Skeletal muscle satellite cell (primary cell): ENCODE measurements around the gene SNTG2.

Experiments used
- H3K27me3 ChIP-seq: 2 replicates; pipeline ENCODE4 v1.7.0; 2013; ENCODE audit warnings: low read length; ENCODE audit not compliant: control insufficient read depth, insufficient read depth
- H3K36me3 ChIP-seq: 2 replicates; pipeline ENCODE4 v1.7.0; 2013; ENCODE audit warnings: mild to moderate bottlenecking, control low read depth, low read length; ENCODE audit not compliant: insufficient read depth
- H3K4me1 ChIP-seq: 2 replicates; pipeline ENCODE4 v1.7.0; 2013; ENCODE audit warnings: low read length; ENCODE audit not compliant: control insufficient read depth, insufficient read depth
- H3K4me2 ChIP-seq: 2 replicates; pipeline ENCODE4 v1.7.0; 2013; ENCODE audit warnings: mild to moderate bottlenecking, low read length
- H3K4me3 ChIP-seq: 2 replicates; pipeline ENCODE4 v1.7.0; 2013; ENCODE audit warnings: low read length
- H3K9ac ChIP-seq: 2 replicates; pipeline ENCODE4 v1.7.0; 2013; ENCODE audit warnings: mild to moderate bottlenecking, low read depth, low read length, moderate library complexity
- H3K9me3 ChIP-seq: replicated peaks from 2 replicates; pipeline ENCODE4 v1.7.0; 2013; ENCODE audit warnings: mild to moderate bottlenecking, control low read depth, low read length

The SNTG2 gene

DNA sequence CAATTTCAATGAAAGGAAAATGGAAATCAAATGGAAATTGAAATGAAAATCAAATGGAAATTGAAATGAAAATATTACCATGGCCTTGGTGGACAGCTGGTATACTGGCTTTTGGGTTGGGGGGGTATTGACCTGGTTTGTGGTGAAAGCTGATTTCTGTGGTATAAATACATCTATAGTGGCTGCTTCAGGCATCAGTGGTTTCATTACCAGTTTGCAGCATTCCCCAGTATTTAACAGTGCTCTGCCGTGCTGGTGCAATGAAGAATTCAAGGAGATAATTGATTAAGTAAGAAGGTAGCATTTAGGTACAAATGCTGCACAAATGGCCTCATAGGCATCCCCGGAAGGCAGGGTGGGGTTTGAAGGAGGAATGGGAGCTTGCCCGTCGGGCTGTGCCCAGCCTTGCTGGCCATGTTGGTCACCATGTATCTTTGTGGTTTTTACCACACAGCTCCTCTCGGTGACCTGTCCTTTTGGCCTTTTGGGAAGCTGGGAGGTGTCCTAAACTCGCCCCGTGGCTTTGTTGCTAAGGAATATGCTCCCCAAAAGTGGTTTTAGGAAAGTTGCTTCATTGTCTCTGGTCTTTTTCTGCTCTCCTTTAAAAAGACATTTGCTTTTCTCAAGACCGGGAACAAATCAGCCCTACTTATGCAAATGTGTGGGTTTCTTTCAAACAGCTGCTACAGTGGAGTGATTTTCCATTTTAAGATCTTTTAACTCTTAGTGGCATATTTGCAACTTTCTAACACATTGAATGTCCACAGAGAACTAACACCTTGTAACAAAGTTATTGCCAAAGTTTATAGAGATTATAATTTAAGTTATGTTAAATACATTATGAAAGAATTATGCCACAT lies 28.6 kb downstream of the SNTG2 start:
- Histone ChIP-seq H3K9me3 (peaks cover 8% of the 10 kb centered on the region), H3K4me3 (no peak overlapping the region), H3K4me1 (no peaks in the 10 kb centered on the region), H3K9ac (no peak overlapping the region), H3K36me3 (no peaks in the 10 kb centered on the region), H3K4me2 (no peak overlapping the region), H3K27me3 (no peaks in the 10 kb centered on the region)

GRCh38 chr2:980176-980575 lies 29.5 kb downstream of the SNTG2 start:
- H3K36me3 ChIP-seq = no peaks in the 10 kb centered on the region
- H3K4me1 ChIP-seq = no peaks in the 10 kb centered on the region
- H3K9ac ChIP-seq = no peak overlapping the region
- H3K9me3 ChIP-seq = peaks cover 7% of the 10 kb centered on the region
- H3K4me3 ChIP-seq = no peak overlapping the region
- H3K27me3 ChIP-seq = no peaks in the 10 kb centered on the region
- no peak overlapping the region for H3K4me2 ChIP-seq

GRCh38 chr2:981258-981657 lies 30.6 kb downstream of the SNTG2 start:
- Histone ChIP-seq H3K36me3 (no peaks in the 10 kb centered on the region), H3K4me2 (no peak overlapping the region), H3K9ac (no peak overlapping the region), H3K9me3 (peaks cover 7% of the 10 kb centered on the region), H3K4me3 (no peak overlapping the region), H3K27me3 (no peaks in the 10 kb centered on the region), H3K4me1 (no peaks in the 10 kb centered on the region)

GRCh38 chr2:981759-982158 lies 31.1 kb downstream of the SNTG2 start:
- H3K9me3 ChIP-seq = peaks cover 7% of the 10 kb centered on the region
- no peaks in the 10 kb centered on the region for H3K4me1 ChIP-seq
- H3K27me3 ChIP-seq = no peaks in the 10 kb centered on the region
- H3K9ac ChIP-seq = no peak overlapping the region
- H3K4me3 ChIP-seq = no peak overlapping the region
- no peak overlapping the region for H3K4me2 ChIP-seq
- no peaks in the 10 kb centered on the region for H3K36me3 ChIP-seq

DNA sequence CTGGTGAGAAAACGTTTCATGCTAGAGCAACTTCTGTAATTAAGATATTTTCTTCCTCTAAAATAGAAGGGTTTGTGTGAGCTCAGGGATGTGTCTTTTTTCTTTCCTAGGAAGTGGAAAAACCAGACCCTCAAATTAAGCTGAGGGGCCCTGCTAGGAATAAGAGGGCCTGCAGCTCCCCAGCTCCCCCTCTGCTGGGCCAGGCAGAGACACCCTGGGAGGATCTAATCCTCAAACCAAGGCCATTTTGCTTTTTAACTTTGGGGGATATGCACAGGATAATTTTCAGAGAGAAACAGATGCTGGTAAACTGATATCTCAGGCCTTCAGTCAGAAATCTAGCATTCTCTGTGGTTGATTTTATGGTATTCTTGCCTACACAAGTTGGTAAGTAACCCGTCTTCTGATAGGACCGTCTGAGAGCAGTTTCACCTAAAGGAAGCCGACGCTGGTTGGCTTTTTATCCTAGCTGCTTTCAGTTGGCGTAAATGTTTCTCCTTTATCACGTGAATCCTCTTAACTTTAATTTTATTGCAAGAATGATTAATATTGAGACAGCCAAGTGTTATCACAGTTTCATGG lies 34.8 kb downstream of the SNTG2 start:
- no peak overlapping the region for H3K4me2 ChIP-seq

GRCh38 chr2:987789-988188 lies 37.1 kb downstream of the SNTG2 start:
- Histone ChIP-seq H3K9ac (no peak overlapping the region), H3K4me2 (no peak overlapping the region), H3K9me3 (no peaks in the 10 kb centered on the region), H3K36me3 (no peaks in the 10 kb centered on the region), H3K4me3 (no peak overlapping the region), H3K27me3 (no peaks in the 10 kb centered on the region), H3K4me1 (no peaks in the 10 kb centered on the region)

More for the DNA sequence above, 34.8 kb downstream of the SNTG2 start:
- Histone ChIP-seq H3K9me3 (peaks cover 7% of the 10 kb centered on the region), H3K9ac (no peak overlapping the region), H3K36me3 (no peaks in the 10 kb centered on the region), H3K4me1 (no peaks in the 10 kb centered on the region), H3K4me3 (no peak overlapping the region), H3K27me3 (no peaks in the 10 kb centered on the region)

DNA sequence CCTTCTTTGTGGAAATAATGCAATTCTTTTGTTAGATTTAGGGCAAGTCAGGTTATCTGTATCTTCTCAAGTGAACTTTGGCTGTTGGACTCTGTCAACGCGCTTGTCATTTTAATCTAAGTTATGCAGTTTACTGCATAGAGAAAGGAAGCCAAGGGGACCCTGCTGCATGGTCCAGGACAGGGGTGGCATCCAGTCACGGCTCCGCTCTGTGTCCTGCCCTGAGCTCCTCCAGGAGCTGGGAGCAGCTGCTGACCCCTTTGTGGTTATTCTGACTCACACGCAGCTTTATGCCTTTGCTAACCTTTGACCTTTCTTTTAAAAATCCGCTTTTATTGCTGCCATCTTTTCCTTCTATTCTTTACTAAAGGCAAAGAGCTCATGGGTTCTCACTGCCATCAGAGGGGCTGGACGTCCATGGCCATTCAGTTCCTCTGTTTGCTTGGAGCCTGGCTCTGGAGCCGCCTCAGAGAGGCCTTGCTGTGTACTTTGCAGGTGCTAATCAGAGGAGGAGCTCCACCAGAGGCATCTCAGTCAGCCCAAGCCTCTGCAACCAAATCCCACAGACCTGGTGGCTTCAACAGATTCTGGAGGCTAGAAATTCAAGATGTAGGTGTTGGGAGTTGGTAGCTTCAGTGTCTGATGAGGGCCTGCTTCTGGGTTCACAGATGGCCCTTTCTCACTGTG lies 39.3 kb downstream of the SNTG2 start:
- no peak overlapping the region for H3K9ac ChIP-seq
- no peak overlapping the region for H3K4me2 ChIP-seq
- no peaks in the 10 kb centered on the region for H3K9me3 ChIP-seq
- no peaks in the 10 kb centered on the region for H3K4me1 ChIP-seq
- no peaks in the 10 kb centered on the region for H3K36me3 ChIP-seq
- H3K4me3 ChIP-seq = no peak overlapping the region
- H3K27me3 ChIP-seq = no peaks in the 10 kb centered on the region

- no peaks in the 10 kb centered on the region for H3K4me1 ChIP-seq
- no peaks in the 10 kb centered on the region for H3K36me3 ChIP-seq
- no peak overlapping the region for H3K9ac ChIP-seq
- no peaks in the 10 kb centered on the region for H3K9me3 ChIP-seq
- no peak overlapping the region for H3K4me2 ChIP-seq
- no peaks in the 10 kb centered on the region for H3K27me3 ChIP-seq
- no peak overlapping the region for H3K4me3 ChIP-seq
These were observed 40.3 kb downstream of the SNTG2 start for GRCh38 chr2:990970-991369.

DNA sequence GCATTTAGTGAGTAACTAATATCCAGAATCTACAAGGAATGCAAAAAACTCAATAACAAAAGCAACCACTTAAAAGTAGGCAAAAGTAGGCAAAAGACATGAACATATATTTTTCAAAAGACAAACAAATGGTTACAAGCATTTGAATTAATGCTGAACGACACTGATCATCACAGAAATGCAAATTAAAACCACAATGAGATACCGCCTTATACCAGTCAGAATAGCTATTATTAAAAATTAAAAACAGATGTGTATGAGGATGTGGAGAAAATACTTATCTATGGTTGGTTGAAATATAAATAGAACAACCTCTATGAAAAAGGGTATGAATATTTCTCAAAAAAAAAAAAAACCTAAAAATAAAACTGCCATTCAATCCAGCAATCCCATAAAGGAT lies 51.7 kb downstream of the SNTG2 start:
- H3K27me3 ChIP-seq = no peaks in the 10 kb centered on the region
- H3K4me1 ChIP-seq = no peaks in the 10 kb centered on the region
- H3K4me3 ChIP-seq = no peak overlapping the region
- no peaks in the 10 kb centered on the region for H3K36me3 ChIP-seq
- no peak overlapping the region for H3K4me2 ChIP-seq
- no peak overlapping the region for H3K9ac ChIP-seq
- H3K9me3 ChIP-seq = no peaks in the 10 kb centered on the region

- Histone ChIP-seq H3K4me3 (no peak overlapping the region), H3K27me3 (no peaks in the 10 kb centered on the region), H3K9me3 (no peaks in the 10 kb centered on the region), H3K4me1 (no peaks in the 10 kb centered on the region), H3K4me2 (no peak overlapping the region), H3K36me3 (no peaks in the 10 kb centered on the region), H3K9ac (no peak overlapping the region)
These were observed 53.7 kb downstream of the SNTG2 start for GRCh38 chr2:1004398-1004797.

DNA sequence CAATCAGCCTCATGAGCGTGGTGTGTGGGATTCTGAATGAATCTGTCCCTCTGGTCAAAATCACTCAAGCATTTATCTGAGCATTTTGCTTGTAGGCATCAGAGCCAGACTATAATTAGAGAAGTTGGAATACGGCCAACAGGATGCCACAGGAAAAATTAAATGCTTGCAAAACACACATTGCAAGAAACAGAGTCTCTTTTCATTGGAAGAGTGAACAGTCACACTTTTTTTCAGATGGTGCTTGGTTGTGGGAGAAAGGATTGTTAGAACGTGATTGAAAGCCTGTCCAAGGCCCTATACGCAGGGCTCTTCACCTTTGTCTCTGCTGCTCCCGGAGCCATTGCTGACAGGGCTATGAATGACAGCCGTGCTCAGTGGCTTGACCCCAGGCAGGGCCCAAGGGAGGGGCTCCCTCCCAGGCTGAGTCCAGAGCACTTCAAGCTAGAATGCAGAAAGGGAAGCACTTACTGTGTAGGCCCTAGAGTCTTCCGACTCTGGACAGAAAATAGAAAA lies 59.8 kb downstream of the SNTG2 start:
- Histone ChIP-seq H3K27me3 (no peaks in the 10 kb centered on the region), H3K9ac (no peak overlapping the region)

More for the DNA sequence above, 59.8 kb downstream of the SNTG2 start:
- Histone ChIP-seq H3K4me1 (no peaks in the 10 kb centered on the region), H3K9me3 (no peaks in the 10 kb centered on the region), H3K4me2 (no peak overlapping the region), H3K36me3 (no peaks in the 10 kb centered on the region), H3K4me3 (no peak overlapping the region)
